Measurements from ENCODE around the gene REEP5.

Gene REEP5

DNA sequence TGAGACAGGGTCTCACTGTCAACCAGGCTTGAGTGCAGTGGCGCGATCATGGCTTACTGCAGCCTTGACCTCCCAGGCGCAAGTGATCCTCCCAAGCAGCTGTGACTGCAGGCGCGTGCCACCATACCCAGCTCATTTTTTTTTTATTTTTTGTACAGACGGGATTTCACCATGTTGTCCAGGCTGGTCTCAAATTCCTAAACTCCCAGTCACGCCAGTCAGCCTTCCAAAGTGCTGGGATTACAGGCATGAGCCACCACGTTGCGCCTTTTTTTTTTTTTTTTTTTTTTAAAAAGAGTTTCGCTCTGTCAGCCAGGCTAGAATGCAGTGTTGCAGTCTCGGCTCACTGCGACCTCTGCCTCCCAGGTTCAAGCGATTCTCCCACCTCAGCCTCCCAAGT lies 88.1 kb downstream of the REEP5 start:
- DNase-seq (ENCODE audit: low read depth in 3 of 3): no peak

DNA sequence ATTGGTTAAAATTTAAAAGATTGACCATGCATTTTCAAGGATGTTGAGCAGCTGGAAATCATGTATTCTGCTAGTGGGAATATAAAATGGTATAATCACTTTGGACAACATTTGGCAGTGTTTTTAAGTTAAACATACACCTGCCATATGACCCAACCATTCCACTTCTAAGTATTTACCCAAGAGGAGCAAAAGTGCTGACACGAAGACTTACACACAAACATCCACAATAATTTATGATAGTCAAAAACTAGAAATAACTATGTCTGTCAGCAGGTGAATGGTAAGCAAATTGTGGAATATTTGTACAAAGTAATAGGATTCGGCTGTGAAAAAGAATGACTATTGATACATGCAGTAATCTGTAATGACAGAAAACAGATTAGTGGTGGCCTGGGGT lies 91.6 kb downstream of the REEP5 start:
- DNase-seq (ENCODE audit: low read depth in 3 of 3): no peak
